Left cardiac atrium (tissue), 4 donors: ENCODE results near the gene GDF11. TPM values are rescaled to one million over a fixed set of nuclear protein-coding genes. Genes with fewer than 3 reads are reported as not detected.

Experiments
- ATAC-seq, 2 donors: fragments of 200-7000 bp; cut with Tn5 transposase; one replicate each; pipeline ENCODE4 v1.9.1; 2020; ENCODE audit warnings: mild to moderate bottlenecking in 2 of 2, moderate library complexity in 2 of 2
- DNase-seq: peaks from one replicate; pipeline ENCODE4 v3.0.0-alpha.2; 2020
- intact Hi-C, 2 donors: fragments of 100-400 bp; cut with DNase I; formaldehyde crosslinking; loops; one replicate each; pipeline versions ENCODE4 v1.14.1 to v1.15.1; 2022 to 2023
- long read RNA-seq: library from polyadenylated mRNA; unstranded; transcript quantifications from one replicate; pipeline ENCODE4 v2.0.0, GENCODE V29; 2021
- total RNA-seq, 2 donors: library from RNA; stranded (reverse); fragmentation: NEBNext Ultra II Directional; extraction: Animal tissue kit (Norgen Biotek cat#: 25700); gene quantifications; one replicate each; pipeline ENCODE4 v1.2.1, GENCODE V29; 2021
- donor health status: DM: no; HTN: yes; CAD: no.
- donor health status: DM: no; HTN: yes; CAD: no; lungs with severe emphysema.
- donor health status: DM: yes; HTN: yes; CAD: no.
- donor health status: Dilated cardiomyopathy.

GDF11 gene
- 10 to 100 TPM; 12.0 to 14.2 TPM for total RNA-seq
- long read RNA-seq, partial matches to known transcripts = 0 of 1 reads
- long read RNA-seq, other reads (novel, unspliced or antisense) = 1 of 1 reads

DNA sequence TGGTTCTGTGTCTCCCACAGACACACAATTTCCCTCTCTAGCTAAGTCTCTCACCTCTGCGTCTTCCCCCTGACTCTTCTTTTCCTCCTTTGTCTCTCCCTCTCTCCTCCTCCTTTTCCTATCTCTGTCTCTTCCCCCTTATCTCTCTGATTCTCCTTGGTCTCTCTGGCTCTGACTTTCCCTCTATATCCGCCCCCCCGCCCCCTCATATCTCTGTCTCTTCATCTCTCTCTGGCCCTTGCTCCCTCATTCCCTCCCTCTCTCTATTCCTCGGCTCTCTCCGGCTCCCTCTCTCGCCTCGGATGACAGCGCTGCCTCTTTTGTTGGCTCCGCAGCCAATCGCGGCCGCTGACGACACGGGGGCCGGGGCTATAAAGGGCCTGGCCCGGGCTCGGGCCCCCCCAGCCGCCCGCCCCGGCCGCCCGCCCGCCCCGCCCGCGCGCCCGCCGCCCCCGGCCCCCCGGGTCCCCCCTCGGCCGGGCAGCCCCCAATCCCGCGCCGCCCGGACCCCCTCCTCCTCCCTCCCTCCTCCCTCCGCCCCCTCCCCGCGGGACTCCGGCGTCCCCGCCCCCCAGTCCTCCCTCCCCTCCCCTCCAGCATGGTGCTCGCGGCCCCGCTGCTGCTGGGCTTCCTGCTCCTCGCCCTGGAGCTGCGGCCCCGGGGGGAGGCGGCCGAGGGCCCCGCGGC is at the start of gene GDF11:
GDF11 (plus strand) TSS at position 404 of the 687 bp plus-strand sequence; CDS start at position 599, 195 bp downstream.
- intact Hi-C loops = loop anchor here (5.0 to 10.0 kb wide), 4 partner anchors 52 to 192 kb away; partner anchors contain the start of genes DGKA (in 1 of the 2), ORMDL2 (in 1 of the 2) and SARNP (in 1 of the 2)
- DNase-seq (peak; percentile 85), ATAC-seq (peak; percentile 59 to 65)

DNA sequence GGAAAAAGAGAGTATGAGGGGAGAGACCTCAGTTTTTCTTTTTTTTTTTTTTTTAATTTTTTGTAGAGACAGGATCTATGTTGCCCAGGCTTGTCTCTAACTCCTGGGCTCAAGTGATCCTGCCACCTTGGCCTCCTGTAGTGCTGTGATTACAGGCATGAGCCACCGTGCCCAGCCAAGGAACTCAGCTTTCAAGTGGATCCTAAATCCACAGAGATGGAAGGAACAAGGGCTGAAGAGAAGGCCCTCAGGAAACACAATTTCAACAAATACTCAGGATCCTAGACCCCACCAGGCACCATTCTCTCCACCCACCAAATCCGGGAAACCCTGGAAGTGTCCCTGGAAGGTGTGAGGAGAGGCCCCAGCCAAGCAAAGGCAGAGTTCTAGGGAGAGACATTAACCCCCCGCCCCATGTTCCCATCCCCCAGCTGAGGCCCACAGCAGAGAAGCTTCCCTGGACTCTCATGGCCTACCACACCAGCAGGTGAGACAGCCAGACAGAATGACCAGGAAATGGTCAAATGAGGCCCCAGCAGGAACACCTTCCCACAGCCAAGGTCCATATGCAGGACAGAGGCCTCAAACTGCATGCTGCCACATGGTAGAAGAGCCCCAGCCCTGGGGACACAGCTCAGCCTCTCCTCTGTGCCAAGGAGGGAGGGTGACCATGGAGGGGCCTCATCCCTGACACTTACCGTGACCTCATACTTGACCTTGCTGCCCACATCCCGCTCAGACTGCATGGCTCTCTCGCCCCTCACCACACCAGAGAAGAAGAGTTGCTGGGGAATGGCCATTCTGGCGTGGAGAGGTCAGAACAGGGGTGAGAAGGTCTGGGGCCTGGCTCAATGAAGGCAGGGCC is 49.4 kb upstream of the GDF11 start:
- peak in 1 of 2 donors; percentile 4 for ATAC-seq
- intact Hi-C loops = no loop called here
- DNase-seq = no peak

DNA sequence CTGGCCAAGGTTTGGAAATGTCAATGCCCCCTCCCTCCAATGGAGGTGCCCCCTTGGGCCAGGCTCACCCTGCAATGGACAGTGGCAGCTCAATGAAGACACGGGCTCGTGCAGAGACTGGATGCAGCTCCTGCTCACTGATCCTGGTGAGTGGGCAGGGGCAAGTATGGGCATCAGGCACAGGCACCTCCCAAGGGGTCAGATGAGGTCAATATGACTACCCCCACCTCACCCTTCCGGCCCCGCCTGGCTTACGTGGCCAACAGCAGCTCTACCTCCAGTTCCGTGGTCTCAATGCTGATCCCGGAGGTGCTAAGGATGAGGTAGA is 48.8 kb upstream of the GDF11 start:
- DNase-seq (no peak), ATAC-seq (no peak)
- intact Hi-C loops = no loop called here

DNA sequence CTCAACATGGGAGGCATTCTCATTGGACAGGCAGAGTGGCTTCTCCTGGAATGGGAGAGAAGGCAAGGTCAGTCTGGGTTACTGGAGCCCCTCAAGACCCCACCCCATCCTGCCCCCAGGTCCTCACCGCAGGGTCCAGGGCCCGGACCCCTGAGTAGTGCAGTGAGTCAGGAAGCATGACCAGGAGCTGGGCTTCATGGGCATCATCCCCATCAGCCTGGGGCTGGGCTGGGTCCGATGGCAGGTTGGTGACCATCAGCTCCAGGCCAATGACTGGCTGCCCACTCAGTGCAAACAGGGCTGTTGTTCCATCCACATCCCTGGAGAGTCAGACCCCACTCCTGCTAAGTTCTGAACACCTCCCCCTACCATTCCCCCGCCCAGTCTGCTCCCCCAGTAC is 48.3 kb upstream of the GDF11 start:
- intact Hi-C loops = no loop called here
- DNase-seq (no peak), ATAC-seq (peak in 1 of 2 donors; percentile 5)

DNA sequence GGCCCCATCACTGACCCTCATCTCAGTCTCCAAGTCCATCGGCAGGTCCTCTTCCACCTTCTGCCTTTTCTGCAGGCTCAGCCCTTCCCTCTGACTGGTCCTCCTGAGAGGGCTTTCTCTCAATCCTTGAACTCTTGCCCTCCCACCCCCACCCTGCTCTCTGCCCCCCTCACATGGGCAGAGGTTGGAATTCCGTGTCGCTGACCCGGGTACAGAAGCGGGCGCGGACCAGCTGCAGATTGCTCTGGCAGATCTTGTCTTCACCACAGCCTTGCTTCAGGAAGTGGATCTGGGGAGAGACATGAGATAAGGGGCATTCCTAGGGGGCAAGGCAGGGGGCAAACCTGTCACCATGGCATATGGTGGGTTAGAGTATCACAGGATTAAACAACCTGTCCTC is 47.6 kb upstream of the GDF11 start:
- DNase-seq = no peak
- no peak for ATAC-seq

DNA sequence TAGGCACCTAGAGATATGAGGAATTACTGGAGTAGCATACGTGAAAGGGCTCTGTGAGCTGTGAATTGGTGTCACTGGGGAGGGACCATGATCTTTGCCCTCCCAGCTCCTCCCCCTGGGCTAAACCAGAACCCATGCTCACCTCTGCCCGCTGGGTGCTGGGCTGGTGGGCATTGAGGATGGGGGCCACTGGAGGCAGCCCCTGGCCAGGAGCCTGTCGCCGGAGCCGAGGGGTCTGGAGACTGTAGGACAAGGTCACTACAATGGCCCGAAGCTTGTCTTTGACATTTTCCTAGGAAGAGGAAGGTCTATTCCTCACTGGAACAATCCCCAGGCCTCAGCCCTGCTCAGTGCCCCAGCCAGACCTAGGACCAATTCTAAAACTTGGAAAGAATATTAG is 46.8 kb upstream of the GDF11 start:
- DNase-seq (no peak), ATAC-seq (no peak)
- intact Hi-C loops = no loop called here

More for the DNA sequence above, 47.6 kb upstream of the GDF11 start:
- intact Hi-C loops = no loop called here

DNA sequence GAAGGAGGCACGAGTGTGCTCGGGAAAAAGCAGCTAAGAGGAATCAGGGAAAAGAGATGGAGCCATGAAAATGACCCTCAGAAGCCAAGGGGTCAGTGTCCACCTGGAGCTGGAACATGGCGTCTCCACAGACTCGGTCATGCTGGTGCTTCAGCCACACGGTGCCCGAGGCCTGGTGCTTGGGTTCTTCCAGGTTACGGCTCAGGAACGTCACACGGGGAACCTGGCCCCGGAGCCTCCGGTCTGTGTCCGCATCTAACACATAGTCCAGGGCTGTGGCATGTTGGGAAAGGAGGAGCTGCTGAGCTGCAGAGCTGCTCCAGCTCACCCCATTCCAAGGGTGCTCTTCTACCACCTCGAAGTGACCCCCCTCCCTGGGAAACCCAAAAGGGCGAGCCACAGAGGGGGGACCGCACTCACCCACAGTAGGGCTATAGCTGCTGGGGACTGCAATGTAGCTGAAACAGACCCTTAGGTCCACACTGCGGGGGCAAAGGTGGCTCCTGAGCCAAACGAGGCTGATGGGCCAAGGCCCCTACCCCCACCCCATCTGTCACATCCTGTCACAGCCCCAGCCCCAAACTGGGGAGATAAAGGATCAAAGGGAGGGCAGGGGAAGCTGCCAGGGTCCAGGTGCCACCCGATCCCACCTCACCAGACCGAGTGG is 46.0 kb upstream of the GDF11 start:
- ATAC-seq = no peak
- no peak for DNase-seq
- intact Hi-C loops = no loop called here

DNA sequence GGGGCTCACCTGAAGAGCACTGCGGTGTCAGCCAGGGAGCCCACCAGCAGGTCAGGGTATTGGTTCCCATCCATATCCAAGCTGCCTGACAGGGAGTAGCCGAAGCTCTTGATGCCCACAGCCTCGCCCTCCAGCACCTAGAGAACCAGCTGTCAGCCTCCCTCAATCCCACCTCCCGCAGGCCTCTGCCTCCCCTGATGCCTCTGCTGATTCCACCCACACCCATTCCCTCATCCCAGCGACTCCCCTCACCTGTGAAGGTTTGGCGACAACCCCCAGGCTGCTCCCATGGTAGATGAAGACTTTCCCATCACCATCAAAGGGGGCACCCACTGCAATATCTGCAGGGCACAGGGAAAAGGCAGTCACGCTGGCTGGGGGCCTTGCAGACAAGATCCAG is 45.2 kb upstream of the GDF11 start:
- no peak for DNase-seq
- intact Hi-C loops = no loop called here
- ATAC-seq = no peak

GRCh38 chr12:55698241-55698955 is 44.5 kb upstream of the GDF11 start:
- DNase-seq = no peak
- intact Hi-C loops = no loop called here
- ATAC-seq = no peak

DNA sequence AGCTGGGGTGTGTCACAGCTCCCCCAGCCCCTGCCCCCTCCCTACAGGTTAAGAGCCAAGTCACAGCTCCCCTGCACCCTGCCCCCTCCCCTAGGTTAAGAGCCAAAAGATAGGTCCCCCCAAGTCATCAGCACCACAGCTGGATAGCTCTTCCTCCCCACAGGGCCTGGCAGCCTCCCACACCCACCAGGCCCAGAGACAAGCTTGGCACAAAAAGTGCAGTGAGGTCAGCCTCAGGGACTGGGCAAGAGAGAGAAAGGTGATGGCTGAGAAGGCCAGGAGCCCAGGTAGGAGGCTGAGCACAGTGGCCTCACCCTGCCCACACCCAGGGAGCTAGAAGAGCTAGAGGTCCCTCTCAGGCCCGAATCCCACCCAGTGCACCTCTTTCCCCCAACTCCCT is 44.0 kb upstream of the GDF11 start:
- no peak for DNase-seq
- ATAC-seq = no peak
- intact Hi-C loops = no loop called here

DNA sequence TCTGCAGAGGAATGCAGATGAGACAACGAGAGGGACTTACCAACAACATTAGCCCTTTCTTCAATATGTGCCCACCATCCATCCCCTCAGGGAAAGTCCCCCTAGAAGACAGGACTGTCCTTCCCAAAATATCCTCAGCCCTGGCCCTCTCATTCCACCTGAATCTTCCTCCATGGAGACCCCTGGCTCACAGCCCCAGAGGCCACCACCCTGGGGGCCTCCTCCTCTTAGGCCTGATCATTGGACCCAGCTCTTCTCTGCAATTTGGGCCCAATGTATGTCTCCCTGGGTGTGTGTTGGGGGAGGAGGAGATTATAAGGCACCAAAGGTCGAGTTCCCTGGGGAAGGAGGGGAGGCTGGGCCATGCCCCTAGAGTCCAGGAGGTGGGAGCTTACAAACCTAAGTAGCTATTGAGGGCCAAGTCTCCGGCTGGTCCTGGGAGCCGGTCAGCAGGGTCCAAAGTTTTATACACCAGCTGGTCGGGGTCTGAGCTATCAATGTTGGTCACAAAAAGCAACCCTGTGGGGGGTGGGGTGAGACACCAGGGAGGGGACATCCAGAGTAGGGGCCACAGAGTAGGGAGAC is 43.4 kb upstream of the GDF11 start:
- DNase-seq = no peak
- intact Hi-C loops = no loop called here
- no peak for ATAC-seq

DNA sequence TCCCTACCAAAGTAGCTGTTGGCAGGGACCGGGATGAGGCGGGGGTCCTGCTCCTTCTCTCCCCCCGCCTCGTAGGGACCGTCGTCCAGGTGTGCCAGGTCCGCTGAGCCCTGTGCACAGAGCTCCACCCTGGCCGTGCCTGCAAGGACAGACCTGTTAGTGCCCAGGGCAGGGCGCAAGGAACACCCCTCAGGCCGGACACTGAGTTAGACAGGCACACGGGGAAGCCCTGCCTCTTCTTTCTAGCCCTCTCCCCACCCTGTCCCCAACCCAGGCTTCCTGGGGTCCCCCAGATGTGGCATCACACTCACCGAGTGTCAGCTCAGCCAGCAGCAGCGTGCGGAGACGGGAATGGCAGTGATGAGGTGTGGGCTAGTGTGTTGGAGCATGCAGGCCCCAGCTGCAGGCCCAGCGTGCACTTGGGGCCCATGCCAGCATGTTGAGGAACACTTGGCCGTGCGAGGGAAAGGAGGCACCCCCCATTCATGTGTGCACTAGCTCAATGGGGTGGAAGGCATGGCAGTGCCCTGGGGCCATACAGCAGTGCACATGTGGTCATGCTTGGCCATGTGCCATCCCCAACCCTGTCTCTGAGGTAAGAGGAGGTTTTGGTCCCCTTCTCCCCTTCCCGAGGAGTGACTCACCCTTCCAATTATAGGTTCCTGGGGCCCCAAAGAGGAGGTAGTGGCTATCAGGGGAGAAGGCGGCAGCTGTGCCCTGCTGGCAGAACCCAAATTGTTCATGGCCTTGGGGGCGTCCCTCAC is 42.5 kb upstream of the GDF11 start:
- no peak for DNase-seq
- intact Hi-C loops = no loop called here
- ATAC-seq = peak in 1 of 2 donors; percentile 27

DNA sequence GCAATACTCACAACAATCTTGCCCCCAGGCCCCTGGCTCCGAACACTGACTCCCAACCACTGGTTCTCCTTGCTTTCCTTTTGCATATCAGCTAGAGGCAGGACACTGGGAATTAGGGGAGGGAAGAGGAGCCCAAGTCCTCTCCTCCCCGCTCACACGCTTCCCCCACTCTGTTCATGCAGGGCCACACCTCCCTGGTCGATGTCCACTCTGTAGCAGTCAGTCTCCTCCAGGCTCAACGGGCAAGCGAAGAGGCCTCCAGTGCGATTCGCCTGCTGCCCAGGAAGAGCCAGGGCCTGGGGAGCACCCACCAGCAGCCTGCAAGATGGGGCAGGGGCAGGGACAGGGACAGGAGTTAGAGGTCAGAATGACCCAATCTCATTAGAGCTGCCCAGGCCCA is 40.1 kb upstream of the GDF11 start:
- DNase-seq (peak; percentile 18), ATAC-seq (peak in 1 of 2 donors; percentile 0)
- intact Hi-C loops = no loop called here

- intact Hi-C loops = no loop called here
- peak; percentile 9 to 29 for ATAC-seq
- DNase-seq = peak; percentile 48
Observed at GRCh38 chr12:55703288-55703687, 39.6 kb upstream of the GDF11 start.

- intact Hi-C loops = no loop called here
- peak; percentile 38 for DNase-seq
- peak; percentile 1 to 13 for ATAC-seq
Observed at GRCh38 chr12:55703901-55704761, 38.8 kb upstream of the GDF11 start.

DNA sequence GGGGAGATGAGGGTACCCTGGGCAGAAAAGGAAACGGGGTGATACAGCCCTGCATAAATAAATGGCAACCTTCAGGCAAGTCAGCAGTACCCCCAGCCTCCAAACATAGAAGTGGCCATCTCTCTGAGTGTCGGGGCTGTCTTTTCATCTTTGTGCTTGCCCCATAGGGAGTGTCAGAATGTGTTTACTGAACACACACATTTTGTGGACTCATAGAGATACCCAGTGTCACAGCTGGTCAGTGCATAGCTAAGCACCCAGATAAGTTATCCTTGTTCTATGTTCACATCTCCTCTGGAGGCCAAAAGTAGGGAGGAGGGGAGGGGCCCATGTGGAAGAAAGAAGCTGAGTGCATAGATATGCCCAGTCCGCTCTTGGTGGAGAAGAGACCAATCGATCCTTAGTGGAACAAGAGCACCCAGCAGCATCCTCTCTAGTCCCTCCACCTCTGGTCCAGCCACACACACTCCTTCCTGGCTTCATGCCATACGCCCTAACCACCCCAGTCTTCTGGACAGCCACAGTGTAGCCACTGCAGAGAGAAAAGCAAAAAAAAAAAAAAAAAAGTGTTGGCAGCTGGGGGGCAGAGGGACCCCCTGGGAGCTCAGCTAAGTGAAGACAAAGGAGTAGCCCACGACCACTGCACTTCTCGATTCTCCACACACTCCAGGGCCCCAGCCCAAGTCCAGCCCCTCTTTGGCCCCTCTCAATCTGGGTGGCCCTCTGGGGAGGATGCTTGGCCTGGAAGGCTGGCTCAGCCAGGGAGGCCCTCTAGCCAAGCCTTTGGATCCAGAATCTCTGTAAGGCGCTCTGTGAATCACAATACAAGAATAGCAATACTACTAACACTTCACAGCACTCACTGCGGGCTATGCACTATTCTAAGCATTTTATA is 37.9 kb upstream of the GDF11 start:
- intact Hi-C loops = no loop called here
- ATAC-seq (peak; percentile 2 to 6), DNase-seq (peak; percentile 26)
